GM12872 (cell line): ENCODE results near the gene GUCY1A2.

Experiments used
- TF ChIP-seq, protein P1 (sequence below): IDR thresholded peaks from 3 replicates; pipeline ENCODE4 v1.5.1; 2011; ENCODE audit warnings: low read depth, mild to moderate bottlenecking, low read length, moderate library complexity; ENCODE audit not compliant: insufficient read depth

GUCY1A2 gene

DNA sequence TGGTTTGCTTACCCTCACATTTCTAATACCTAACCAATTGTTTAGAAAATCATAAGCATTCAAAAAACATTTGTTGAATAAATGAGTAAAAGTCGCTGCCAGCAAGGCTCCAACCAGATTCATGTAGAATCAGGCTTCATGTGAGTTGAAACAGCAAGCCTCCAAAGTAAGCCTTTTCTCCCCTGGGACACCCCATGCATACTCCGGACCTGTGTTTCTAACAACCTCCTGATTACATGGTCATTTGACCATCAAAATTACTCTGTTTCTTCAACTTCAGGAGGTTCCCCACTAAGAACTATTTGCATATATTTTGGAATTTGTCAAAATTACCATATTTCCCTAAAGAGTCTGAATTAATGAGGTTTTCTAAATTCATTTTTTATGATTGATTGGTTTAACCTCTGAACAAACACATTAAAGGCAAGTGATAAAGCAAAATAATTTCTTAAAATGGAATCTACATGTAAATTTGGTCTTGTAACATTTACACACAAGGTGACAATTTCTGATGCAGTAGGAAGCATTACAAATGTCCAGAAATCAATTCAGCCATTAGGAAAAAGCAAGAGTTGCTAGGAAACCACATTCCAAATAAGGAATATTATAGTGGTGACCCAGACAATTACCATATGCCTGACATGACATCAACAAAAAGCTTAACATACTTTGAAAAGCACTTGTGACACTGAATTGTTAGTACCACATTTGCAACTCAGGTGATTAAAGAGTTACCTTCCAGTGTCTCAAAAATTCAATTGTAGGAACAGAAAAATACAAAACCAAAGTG is 252.6 kb downstream of the GUCY1A2 start:
- TF ChIP-seq, protein P1, sequence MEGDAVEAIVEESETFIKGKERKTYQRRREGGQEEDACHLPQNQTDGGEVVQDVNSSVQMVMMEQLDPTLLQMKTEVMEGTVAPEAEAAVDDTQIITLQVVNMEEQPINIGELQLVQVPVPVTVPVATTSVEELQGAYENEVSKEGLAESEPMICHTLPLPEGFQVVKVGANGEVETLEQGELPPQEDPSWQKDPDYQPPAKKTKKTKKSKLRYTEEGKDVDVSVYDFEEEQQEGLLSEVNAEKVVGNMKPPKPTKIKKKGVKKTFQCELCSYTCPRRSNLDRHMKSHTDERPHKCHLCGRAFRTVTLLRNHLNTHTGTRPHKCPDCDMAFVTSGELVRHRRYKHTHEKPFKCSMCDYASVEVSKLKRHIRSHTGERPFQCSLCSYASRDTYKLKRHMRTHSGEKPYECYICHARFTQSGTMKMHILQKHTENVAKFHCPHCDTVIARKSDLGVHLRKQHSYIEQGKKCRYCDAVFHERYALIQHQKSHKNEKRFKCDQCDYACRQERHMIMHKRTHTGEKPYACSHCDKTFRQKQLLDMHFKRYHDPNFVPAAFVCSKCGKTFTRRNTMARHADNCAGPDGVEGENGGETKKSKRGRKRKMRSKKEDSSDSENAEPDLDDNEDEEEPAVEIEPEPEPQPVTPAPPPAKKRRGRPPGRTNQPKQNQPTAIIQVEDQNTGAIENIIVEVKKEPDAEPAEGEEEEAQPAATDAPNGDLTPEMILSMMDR = no peak

DNA sequence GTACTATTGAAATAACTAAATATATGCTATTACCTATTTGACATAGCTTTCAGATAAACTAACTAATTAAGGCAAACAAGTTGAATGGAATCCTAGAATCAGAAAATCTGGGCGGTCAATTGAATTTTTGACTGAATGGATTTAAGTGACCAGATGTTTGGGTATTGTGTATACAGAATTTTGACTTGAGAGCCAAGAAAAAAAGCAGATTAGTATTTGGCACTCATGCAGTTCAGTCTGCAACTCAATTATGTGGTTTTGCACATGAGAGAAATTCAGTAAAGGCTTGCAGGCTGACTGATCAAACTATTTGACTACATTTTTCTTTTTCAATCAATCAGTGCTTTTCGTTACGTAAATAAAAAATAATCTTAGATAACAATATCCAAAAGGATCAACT is 254.8 kb downstream of the GUCY1A2 start:
- TF ChIP-seq, protein P1 = no peak

DNA sequence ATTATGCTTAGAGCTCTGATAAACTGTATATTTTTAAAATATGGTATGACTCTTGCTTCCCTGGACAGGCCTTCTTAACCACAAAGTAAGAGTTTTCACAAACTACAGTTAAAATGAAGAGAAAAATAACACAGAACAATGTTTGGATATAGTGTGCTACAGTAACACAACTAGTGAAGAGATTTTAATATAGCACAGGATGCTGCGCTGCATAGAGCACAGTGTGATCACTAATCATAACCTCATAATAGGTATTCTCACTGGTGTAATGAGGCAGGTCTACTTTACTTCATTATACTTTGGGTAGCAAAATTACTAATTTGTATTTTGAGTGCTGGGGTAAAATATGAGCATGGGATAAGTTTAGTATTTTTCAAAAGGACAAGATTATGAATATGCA is 256.5 kb downstream of the GUCY1A2 start:
- TF ChIP-seq, protein P1 = no peak

DNA sequence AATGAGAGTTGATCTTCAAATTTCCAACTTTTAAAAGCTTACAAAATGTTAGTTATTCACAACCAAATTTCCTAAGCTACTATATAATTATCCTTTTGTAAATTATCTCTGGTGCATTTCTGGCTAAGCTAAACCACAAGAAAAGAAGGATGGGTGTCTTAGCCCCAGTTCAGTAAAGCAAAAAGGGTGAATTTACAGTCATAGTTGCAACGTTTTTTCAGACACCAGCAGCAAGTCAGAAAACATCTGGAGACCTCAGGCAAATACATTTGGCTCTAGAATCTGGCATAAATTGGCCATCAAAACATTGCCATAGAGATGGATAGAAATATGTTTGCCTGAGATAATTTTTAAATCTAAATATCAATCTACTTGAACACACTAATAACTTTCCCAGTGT is 257.0 kb downstream of the GUCY1A2 start:
- TF ChIP-seq, protein P1 = no peak

DNA sequence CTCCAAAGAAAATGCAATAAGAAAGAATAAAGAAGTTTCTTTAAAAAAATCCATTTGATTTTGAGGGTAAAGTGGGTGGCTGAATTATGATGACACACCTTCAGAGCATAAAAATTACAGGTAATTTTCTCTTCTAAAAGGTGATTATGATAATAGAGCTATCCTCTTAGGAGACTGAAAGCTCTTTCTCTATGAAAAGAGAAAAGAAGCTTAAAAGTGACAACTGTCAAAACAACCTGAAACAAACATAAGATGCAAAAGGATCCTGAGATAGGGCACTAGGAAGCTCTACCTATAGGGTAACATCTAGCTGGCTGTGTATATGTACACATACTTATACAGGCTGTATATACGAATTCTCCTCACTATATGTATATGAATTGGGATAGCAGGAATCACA is 270.2 kb downstream of the GUCY1A2 start:
- TF ChIP-seq, protein P1 = no peak

DNA sequence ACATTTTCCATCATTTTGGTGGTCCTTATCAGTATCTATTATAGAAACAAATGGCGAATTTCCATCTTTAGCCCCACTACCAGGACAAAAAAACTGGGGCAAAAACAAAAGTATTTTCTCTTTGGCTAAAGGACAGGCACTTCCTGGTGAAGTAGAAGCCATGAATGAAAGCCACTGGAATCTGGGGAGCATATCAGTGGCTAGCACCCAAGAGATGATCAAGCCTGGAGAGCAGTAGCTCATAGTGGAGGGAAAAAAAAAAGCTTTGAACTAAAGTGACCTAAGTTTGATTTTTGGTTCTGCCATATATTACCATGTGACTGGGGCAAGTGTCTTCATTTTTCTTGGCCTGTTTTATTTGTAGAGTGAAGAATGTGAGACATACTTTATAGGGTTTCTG is 272.3 kb downstream of the GUCY1A2 start:
- TF ChIP-seq, protein P1 = no peak

DNA sequence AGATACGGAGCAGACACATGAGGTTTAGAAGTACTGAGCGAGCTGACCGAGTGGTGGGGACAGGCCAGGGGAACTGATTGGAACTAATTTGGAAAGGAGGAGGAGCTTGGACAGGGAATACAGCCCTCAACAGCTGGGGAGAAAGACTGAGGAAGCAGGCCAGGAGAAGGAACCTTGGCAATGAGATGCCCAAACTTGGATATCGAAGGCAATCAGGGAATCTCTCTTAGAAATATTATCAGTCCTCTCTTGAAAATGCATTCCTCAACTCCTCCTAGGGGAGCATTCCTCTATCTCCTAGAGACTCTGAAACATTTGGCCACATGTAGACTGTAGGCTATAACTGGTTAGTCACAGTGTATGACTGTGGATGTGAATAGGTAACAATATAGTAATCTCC is 284.6 kb downstream of the GUCY1A2 start:
- TF ChIP-seq, protein P1 = no peak
